ENCODE measurements around the gene JAK1.

GRCh38 chr1:64980745-64981600 is 14.6 kb upstream of the JAK1 start:
- TF ChIP-seq POLR2A (IDR thresholded peaks at IDR 0.05): no peak
- no peak for TF ChIP-seq POLR2AphosphoS5 (IDR thresholded peaks at IDR 0.05)

All from spleen (tissue), 3 donors.